ENCODE measurements around the gene PDE6A. TPM values are rescaled to one million over a fixed set of nuclear protein-coding genes. Genes with fewer than 3 reads are reported as not detected.
A peak's percentile ranks its signal among the peaks of the same experiment; 100 is the strongest.

The PDE6A gene
- total and polyA plus RNA-seq, 2 of the 8 experiments (the other 6 are each of a cell fraction or from before 2014, with no cell fraction given), result not detected

DNA sequence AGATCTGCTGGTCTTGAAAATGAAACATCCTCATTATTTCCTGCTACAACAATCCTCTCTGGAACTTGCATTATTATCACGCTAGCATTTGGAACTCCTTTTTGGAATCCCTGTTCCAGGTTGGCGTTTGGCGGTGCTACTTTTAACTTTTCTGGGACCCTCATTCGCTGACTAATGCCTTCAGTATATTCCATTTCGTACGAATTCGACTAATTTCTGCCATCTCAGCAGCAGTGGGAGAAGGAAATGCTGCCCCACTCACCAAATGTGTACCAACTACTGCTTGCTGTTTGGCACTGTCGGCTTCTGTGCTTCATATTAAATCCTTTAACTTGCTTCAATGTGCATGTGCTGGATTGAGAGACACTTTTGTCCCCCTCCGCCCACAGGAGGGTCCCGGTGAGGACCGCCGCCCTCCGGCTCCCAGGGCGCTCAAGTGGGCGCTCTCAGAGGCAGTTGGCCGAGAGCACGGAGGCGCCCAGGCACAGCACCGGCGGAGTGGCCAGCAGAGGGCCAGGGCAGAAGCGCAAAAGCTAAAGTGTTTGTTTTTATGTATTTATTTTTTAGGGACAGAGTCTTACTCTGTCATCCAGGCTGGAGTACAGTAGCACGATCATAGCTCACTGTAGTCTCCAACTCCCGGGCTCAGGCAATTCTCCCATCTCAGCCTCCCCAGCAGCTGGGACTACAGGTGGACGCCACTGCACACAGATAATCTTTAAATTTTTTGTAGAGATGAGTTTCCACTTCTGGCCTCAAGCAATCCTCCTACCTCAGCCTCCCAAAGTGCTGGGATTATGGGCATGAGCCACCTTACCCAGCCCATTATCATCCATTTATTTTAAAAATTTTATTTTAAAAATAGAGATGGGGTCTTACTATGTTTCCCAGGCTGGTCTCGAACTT is 11.9 kb downstream of the PDE6A start:
- Histone ChIP-seq H3K18ac (ENCODE audit: extremely low read depth, low read length) (no peak overlapping the region), H4K20me1 (replicated peaks in 1 of 2; ENCODE audit: control insufficient read depth in 1 of 2, insufficient read depth in 2 of 2, low read length in 2 of 2) (no peaks in the 10 kb centered on the region), H3K36me3 (ENCODE audit: control insufficient read depth in 2 of 4, insufficient read depth in 4 of 4, low read length in 3 of 4) (no peaks in the 10 kb centered on the region), H3K79me2 (ENCODE audit: control insufficient read depth in 1 of 2, insufficient read depth in 2 of 2, low read length in 2 of 2) (no peaks in the 10 kb centered on the region), H3K56ac (replicated peaks; ENCODE audit: insufficient read length, low read depth, low read length) (no peak overlapping the region), H3K27ac (ENCODE audit: low read depth, low read length) (no peak overlapping the region), H2BK5ac (ENCODE audit: low read depth, low read length) (no peak overlapping the region), H3K14ac (ENCODE audit: insufficient read length) (no peak overlapping the region), H4K8ac (ENCODE audit: extremely low read depth, insufficient read depth, low read length) (peak overlapping the region; percentile 73; the same call in 1 of the 2 replicates), H3K79me1 (ENCODE audit: low read depth, low read length) (no peaks in the 10 kb centered on the region), H3K4me3 (ENCODE audit: extremely low read depth in 1 of 4, insufficient read depth in 2 of 4, low read depth in 3 of 4, low read length in 4 of 4) (no peak overlapping the region), H2BK20ac (ENCODE audit: low read length) (no peak overlapping the region), H2BK120ac (replicated peaks; ENCODE audit: low read depth, low read length) (no peak overlapping the region), H2BK15ac (ENCODE audit: low read length) (no peak overlapping the region), H4K91ac (replicated peaks; ENCODE audit: insufficient read length, low read length) (no peak overlapping the region), H3K4ac (replicated peaks; ENCODE audit: insufficient read length, low read depth, low read length) (no peak overlapping the region), H3K23ac (ENCODE audit: insufficient read length) (no peak overlapping the region), H3K27me3 (replicated peaks in 1 of 4; ENCODE audit: control insufficient read depth in 3 of 4, extremely low read depth in 1 of 4, insufficient read depth in 3 of 4, low read length in 3 of 4) (no peaks in the 10 kb centered on the region; a peak in 2 of 7 replicates), H4K5ac (ENCODE audit: insufficient read length, low read depth, low read length) (no peak overlapping the region), H3K23me2 (ENCODE audit: low read depth, low read length) (no peaks in the 10 kb centered on the region), H3K9me3 (ENCODE audit: insufficient read depth in 2 of 2, low read depth in 1 of 2, low read length in 1 of 2) (no peaks in the 10 kb centered on the region), H2BK12ac (ENCODE audit: low read depth, low read length) (no peak overlapping the region), H2AK5ac (ENCODE audit: low read depth, low read length) (no peak overlapping the region), H2AFZ (ENCODE audit: low read length) (peak overlapping the region; percentile 72; the same call in 1 of the 2 replicates), H3K9ac (replicated peaks in 1 of 4; ENCODE audit: extremely low read depth in 1 of 4, low read depth in 3 of 4, low read length in 3 of 4) (no peak overlapping the region), H3K4me2 (ENCODE audit: insufficient read depth in 1 of 2, low read depth in 2 of 2, low read length in 2 of 2) (0 out of 4 replicates have a peak overlapping the region, but pooled peaks of 1 of the 2 experiments have one; percentile 11), H3K4me1 (replicated peaks in 1 of 4; ENCODE audit: control insufficient read depth in 3 of 4, insufficient read depth in 4 of 4, low read length in 3 of 4) (peaks cover 0 to 3% (median 0%) of the 10 kb centered on the region in 4 experiments; a peak in 1 of 7 replicates)
- ChIA-PET POLR2A (ENCODE audit: partially characterized antibody) (interaction anchor here (0.6 kb wide), 1 partner anchor 19 kb away, joined by 3 read pairs; no protein-coding TSS in a partner anchor), CTCF (ENCODE audit: partially characterized antibody) (interaction anchor here (0.8 to 6.4 kb wide), 19 partner anchors 8 to 686 kb away, joined by 3 to 80 read pairs (median 4); partner anchors contain the start of gene SLC26A2)
- 59% methylated on average over 25 of the region's 25 CpGs; no CpG with 5 or more reads in 1 of the 2 experiments for WGBS, 2 experiments (ENCODE audit: extremely low coverage in 1 of 2, insufficient coverage in 1 of 2, insufficient read length in 1 of 2, insufficient replicate concordance in 2 of 2, low coverage in 1 of 2, low lambda C conversion rate in 2 of 2, missing lambda C conversion rate in 1 of 2)
- FAIRE-seq (no peak), DNase-seq (ENCODE audit: low read depth in 1 of 2, low spot score in 2 of 2) (peak in 1 of 2 experiments; percentile 72)
- TF ChIP-seq SIX5 (IDR thresholded peaks at IDR 0.05; ENCODE audit: low read depth, low read length) (no peak), EZH2 (IDR thresholded peaks at IDR 0.05; ENCODE audit: low read depth, low read length, severe bottlenecking) (no peak), RNF2 (IDR thresholded peaks at IDR 0.05; ENCODE audit: borderline replicate concordance, low read depth, low read length, missing control alignments, poor library complexity, severe bottlenecking) (no peak), CHD2 (IDR thresholded peaks at IDR 0.05; ENCODE audit: low read length) (no peak), BRCA1 (IDR thresholded peaks at IDR 0.05; ENCODE audit: low read depth, low read length) (no peak), TAF7 (optimal IDR thresholded peaks at IDR 0.05; ENCODE audit: borderline replicate concordance, low read depth, low read length) (no peak), GABPA (IDR thresholded peaks at IDR 0.05; ENCODE audit: borderline replicate concordance, insufficient read depth, low read length) (0 out of 2 replicates have a peak, but pooled peaks have one; percentile 22), SIRT6 (IDR thresholded peaks at IDR 0.05; ENCODE audit: low read length) (no peak), HDAC2 (IDR thresholded peaks at IDR 0.05; ENCODE audit: borderline replicate concordance in 1 of 2, low read depth in 2 of 2, low read length in 2 of 2) (no peak), BACH1 (IDR thresholded peaks at IDR 0.05; ENCODE audit: low read length) (no peak)
